ENCODE results near the gene SSR4.

GRCh38 chrX:153792368-153792767 lies 2.1 kb upstream of the SSR4 start:
- TF ChIP-seq CTCF (IDR thresholded peaks at IDR 0.05; ENCODE audit: low read length) (no peak), EZH2 (optimal IDR thresholded peaks at IDR 0.05; ENCODE audit: low read depth, low read length) (no peak)
